T-helper 1 cell treated with Interleukin-12 subunit alpha and Interleukin-12 subunit beta and Interleukin-4 antibody, amounts not matched to agents 30 μg/mL and 1 μg/mL, for 36 hours (primary cell): ENCODE measurements around the gene DUS2.

ENCODE experiments used
- H3K27ac Mint-ChIP-seq: one replicate; pipeline ENCODE4 v1.8.0; 2021; ENCODE audit warnings: mild to moderate bottlenecking, mixed read lengths
- H3K27me3 Mint-ChIP-seq: one replicate; pipeline ENCODE4 v1.8.0; 2021; ENCODE audit warnings: low read depth, mixed read lengths
- H3K36me3 Mint-ChIP-seq: one replicate; pipeline ENCODE4 v1.8.0; 2021; ENCODE audit warnings: low read depth, mixed read lengths
- H3K4me1 Mint-ChIP-seq: one replicate; pipeline ENCODE4 v1.8.0; 2021; ENCODE audit warnings: low read depth, mixed read lengths
- H3K4me3 Mint-ChIP-seq: one replicate; pipeline ENCODE4 v1.8.0; 2021; ENCODE audit warnings: mild to moderate bottlenecking, moderate library complexity, mixed read lengths
- H3K9me3 Mint-ChIP-seq: one replicate; pipeline ENCODE4 v1.8.0; 2021; ENCODE audit warnings: mixed read lengths

The DUS2 gene

GRCh38 chr16:68049449-68049848 lies 26.4 kb downstream of the DUS2 start:
- no peaks in the 10 kb centered on the region for H3K27me3 Mint-ChIP-seq
- no peaks in the 10 kb centered on the region for H3K9me3 Mint-ChIP-seq
- no peak overlapping the region for H3K4me3 Mint-ChIP-seq
- H3K27ac Mint-ChIP-seq: no peak overlapping the region
- H3K36me3 Mint-ChIP-seq: peaks cover 26% of the 10 kb centered on the region
- no peaks in the 10 kb centered on the region for H3K4me1 Mint-ChIP-seq

- Mint-ChIP-seq H3K36me3 (peaks cover 38% of the 10 kb centered on the region), H3K9me3 (no peaks in the 10 kb centered on the region), H3K27me3 (no peaks in the 10 kb centered on the region), H3K27ac (no peak overlapping the region), H3K4me1 (peaks cover 13% of the 10 kb centered on the region), H3K4me3 (no peak overlapping the region)
Observed at GRCh38 chr16:68055395-68055794, 32.3 kb downstream of the DUS2 start.

GRCh38 chr16:68059804-68060203 lies 36.7 kb downstream of the DUS2 start:
- peaks cover 45% of the 10 kb centered on the region for H3K36me3 Mint-ChIP-seq
- H3K27me3 Mint-ChIP-seq: no peaks in the 10 kb centered on the region
- H3K4me1 Mint-ChIP-seq: peaks cover 45% of the 10 kb centered on the region
- no peaks in the 10 kb centered on the region for H3K9me3 Mint-ChIP-seq
- peak overlapping the region; percentile 11 for H3K4me3 Mint-ChIP-seq
- H3K27ac Mint-ChIP-seq: peak overlapping the region; percentile 57

GRCh38 chr16:68061396-68061795 lies 38.3 kb downstream of the DUS2 start:
- peaks cover 58% of the 10 kb centered on the region for H3K4me1 Mint-ChIP-seq
- no peak overlapping the region for H3K4me3 Mint-ChIP-seq
- no peaks in the 10 kb centered on the region for H3K27me3 Mint-ChIP-seq
- peak overlapping the region; percentile 81 for H3K27ac Mint-ChIP-seq
- H3K36me3 Mint-ChIP-seq: peaks cover 40% of the 10 kb centered on the region
- H3K9me3 Mint-ChIP-seq: no peaks in the 10 kb centered on the region

- Mint-ChIP-seq H3K27ac (peak overlapping the region; percentile 93), H3K9me3 (no peaks in the 10 kb centered on the region), H3K36me3 (peaks cover 37% of the 10 kb centered on the region), H3K4me1 (peaks cover 61% of the 10 kb centered on the region), H3K4me3 (peak overlapping the region; percentile 61), H3K27me3 (no peaks in the 10 kb centered on the region)
Observed at GRCh38 chr16:68062910-68063393, 39.9 kb downstream of the DUS2 start.

GRCh38 chr16:68064791-68065365 lies 41.8 kb downstream of the DUS2 start:
- Mint-ChIP-seq H3K9me3 (no peaks in the 10 kb centered on the region), H3K27me3 (no peaks in the 10 kb centered on the region), H3K4me3 (peak overlapping the region; percentile 7), H3K27ac (peak overlapping the region; percentile 77), H3K4me1 (peaks cover 65% of the 10 kb centered on the region), H3K36me3 (peaks cover 38% of the 10 kb centered on the region)

- Mint-ChIP-seq H3K36me3 (peaks cover 42% of the 10 kb centered on the region), H3K27me3 (no peaks in the 10 kb centered on the region), H3K4me3 (no peak overlapping the region), H3K4me1 (peaks cover 71% of the 10 kb centered on the region), H3K9me3 (no peaks in the 10 kb centered on the region), H3K27ac (peak overlapping the region; percentile 75)
Observed at GRCh38 chr16:68065716-68066305, 42.7 kb downstream of the DUS2 start.

- no peak overlapping the region for H3K27ac Mint-ChIP-seq
- no peak overlapping the region for H3K4me3 Mint-ChIP-seq
- no peaks in the 10 kb centered on the region for H3K27me3 Mint-ChIP-seq
- peaks cover 41% of the 10 kb centered on the region for H3K36me3 Mint-ChIP-seq
- H3K4me1 Mint-ChIP-seq: peaks cover 72% of the 10 kb centered on the region
- H3K9me3 Mint-ChIP-seq: no peaks in the 10 kb centered on the region
Observed at GRCh38 chr16:68066763-68067162, 43.7 kb downstream of the DUS2 start.

- H3K36me3 Mint-ChIP-seq: peaks cover 43% of the 10 kb centered on the region
- H3K4me1 Mint-ChIP-seq: peaks cover 72% of the 10 kb centered on the region
- H3K27me3 Mint-ChIP-seq: no peaks in the 10 kb centered on the region
- peak overlapping the region; percentile 96 for H3K27ac Mint-ChIP-seq
- H3K9me3 Mint-ChIP-seq: no peaks in the 10 kb centered on the region
- H3K4me3 Mint-ChIP-seq: no peak overlapping the region
Observed at GRCh38 chr16:68068926-68069325, 45.8 kb downstream of the DUS2 start.

- Mint-ChIP-seq H3K4me3 (peak overlapping the region; percentile 69), H3K36me3 (peaks cover 42% of the 10 kb centered on the region), H3K4me1 (peaks cover 71% of the 10 kb centered on the region), H3K9me3 (no peaks in the 10 kb centered on the region), H3K27ac (peak overlapping the region; percentile 96), H3K27me3 (no peaks in the 10 kb centered on the region)
Observed at GRCh38 chr16:68069511-68070248, 46.6 kb downstream of the DUS2 start.

GRCh38 chr16:68070249-68070730 lies 47.2 kb downstream of the DUS2 start:
- Mint-ChIP-seq H3K4me1 (peaks cover 72% of the 10 kb centered on the region), H3K27ac (peak overlapping the region; percentile 96), H3K27me3 (no peaks in the 10 kb centered on the region), H3K36me3 (peaks cover 47% of the 10 kb centered on the region), H3K9me3 (no peaks in the 10 kb centered on the region), H3K4me3 (peak overlapping the region; percentile 69)

GRCh38 chr16:68070806-68071517 lies 47.9 kb downstream of the DUS2 start:
- H3K27ac Mint-ChIP-seq: peak overlapping the region; percentile 96
- peaks cover 48% of the 10 kb centered on the region for H3K36me3 Mint-ChIP-seq
- peaks cover 74% of the 10 kb centered on the region for H3K4me1 Mint-ChIP-seq
- no peaks in the 10 kb centered on the region for H3K9me3 Mint-ChIP-seq
- H3K4me3 Mint-ChIP-seq: peak overlapping the region; percentile 69
- no peaks in the 10 kb centered on the region for H3K27me3 Mint-ChIP-seq

- Mint-ChIP-seq H3K27ac (peak overlapping the region; percentile 96), H3K4me3 (peak overlapping the region; percentile 62), H3K36me3 (peaks cover 51% of the 10 kb centered on the region), H3K27me3 (no peaks in the 10 kb centered on the region), H3K9me3 (no peaks in the 10 kb centered on the region), H3K4me1 (peaks cover 74% of the 10 kb centered on the region)
Observed at GRCh38 chr16:68071518-68071901, 48.4 kb downstream of the DUS2 start.

- Mint-ChIP-seq H3K27ac (no peak overlapping the region), H3K27me3 (no peaks in the 10 kb centered on the region), H3K4me3 (no peak overlapping the region), H3K9me3 (no peaks in the 10 kb centered on the region), H3K36me3 (peaks cover 53% of the 10 kb centered on the region), H3K4me1 (peaks cover 76% of the 10 kb centered on the region)
Observed at GRCh38 chr16:68072038-68072695, 49.1 kb downstream of the DUS2 start.
